ENCODE measurements around the gene CCDC28A. TPM values are rescaled to one million over a fixed set of nuclear protein-coding genes. Genes with fewer than 3 reads are reported as not detected.

The CCDC28A gene
- polyA plus RNA-seq, 1 experiment = 7.3 TPM

DNA sequence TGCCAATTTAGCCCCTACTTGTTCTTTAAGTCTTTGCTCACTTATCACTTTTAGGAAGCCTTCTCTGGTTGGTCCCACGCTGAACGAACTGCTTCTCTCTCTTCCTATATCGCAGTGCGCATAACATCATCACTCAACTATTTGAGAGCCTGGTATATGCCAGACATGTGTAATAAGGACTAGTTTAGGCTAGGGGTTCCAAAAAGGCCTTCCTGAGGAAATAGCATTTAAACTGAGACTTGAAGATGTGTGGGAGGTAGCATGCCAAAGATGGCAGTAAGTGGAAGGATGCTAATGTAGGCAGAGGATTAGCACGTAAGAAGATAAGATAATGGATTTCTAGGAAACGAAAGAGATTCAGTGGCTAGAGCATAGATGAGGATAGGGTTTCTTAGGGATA lies 4.8 kb downstream of the CCDC28A start:
- ChIA-PET POLR2A (no interaction called here), CTCF (no interaction called here)
- TF ChIP-seq, protein P1, sequence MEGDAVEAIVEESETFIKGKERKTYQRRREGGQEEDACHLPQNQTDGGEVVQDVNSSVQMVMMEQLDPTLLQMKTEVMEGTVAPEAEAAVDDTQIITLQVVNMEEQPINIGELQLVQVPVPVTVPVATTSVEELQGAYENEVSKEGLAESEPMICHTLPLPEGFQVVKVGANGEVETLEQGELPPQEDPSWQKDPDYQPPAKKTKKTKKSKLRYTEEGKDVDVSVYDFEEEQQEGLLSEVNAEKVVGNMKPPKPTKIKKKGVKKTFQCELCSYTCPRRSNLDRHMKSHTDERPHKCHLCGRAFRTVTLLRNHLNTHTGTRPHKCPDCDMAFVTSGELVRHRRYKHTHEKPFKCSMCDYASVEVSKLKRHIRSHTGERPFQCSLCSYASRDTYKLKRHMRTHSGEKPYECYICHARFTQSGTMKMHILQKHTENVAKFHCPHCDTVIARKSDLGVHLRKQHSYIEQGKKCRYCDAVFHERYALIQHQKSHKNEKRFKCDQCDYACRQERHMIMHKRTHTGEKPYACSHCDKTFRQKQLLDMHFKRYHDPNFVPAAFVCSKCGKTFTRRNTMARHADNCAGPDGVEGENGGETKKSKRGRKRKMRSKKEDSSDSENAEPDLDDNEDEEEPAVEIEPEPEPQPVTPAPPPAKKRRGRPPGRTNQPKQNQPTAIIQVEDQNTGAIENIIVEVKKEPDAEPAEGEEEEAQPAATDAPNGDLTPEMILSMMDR (IDR thresholded peaks at IDR 0.05; ENCODE audit: insufficient read depth, low read depth, low read length) = no peak
- no peak for DNase-seq (ENCODE audit: low read depth)
- Histone ChIP-seq H3K4me3 (ENCODE audit: low read depth, low read length) (no peak overlapping the region), H3K36me3 (ENCODE audit: control insufficient read depth, insufficient read depth, low read length) (no peaks in the 10 kb centered on the region; the same call in 1 of the 2 replicates), H3K27me3 (ENCODE audit: control insufficient read depth, insufficient read depth, low read length) (no peaks in the 10 kb centered on the region)

DNA sequence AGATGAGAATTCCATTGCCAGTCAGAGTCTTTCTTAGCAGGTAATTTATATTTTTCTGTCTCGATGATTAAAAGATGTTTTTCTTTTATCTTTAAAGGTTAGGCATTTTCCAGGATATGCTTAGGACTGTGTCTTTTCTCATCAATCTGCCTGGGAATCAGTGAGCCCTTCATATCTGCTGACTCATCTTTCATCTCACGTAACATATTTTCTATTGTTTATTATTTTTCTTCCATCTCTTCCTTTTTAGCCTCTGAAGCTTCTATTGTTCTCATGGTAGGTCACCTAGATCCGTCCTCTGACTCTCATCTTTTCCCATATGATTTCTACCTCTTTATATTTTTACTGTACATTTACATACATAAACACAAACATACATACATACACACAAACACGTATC lies 8.7 kb downstream of the CCDC28A start:
- Histone ChIP-seq H3K4me3 (ENCODE audit: low read depth, low read length) (no peak overlapping the region), H3K27me3 (ENCODE audit: control insufficient read depth, insufficient read depth, low read length) (no peaks in the 10 kb centered on the region), H3K36me3 (ENCODE audit: control insufficient read depth, insufficient read depth, low read length) (peaks cover 4% of the 10 kb centered on the region; the same call in 1 of the 2 replicates)
- no peak for DNase-seq (ENCODE audit: low read depth)
- ChIA-PET CTCF (interaction anchor here (0.7 kb wide), 1 partner anchor 12 kb away, joined by 5 read pairs; no protein-coding TSS in a partner anchor), POLR2A (no interaction called here)
- TF ChIP-seq, protein P1 (IDR thresholded peaks at IDR 0.05; ENCODE audit: insufficient read depth, low read depth, low read length) = no peak

DNA sequence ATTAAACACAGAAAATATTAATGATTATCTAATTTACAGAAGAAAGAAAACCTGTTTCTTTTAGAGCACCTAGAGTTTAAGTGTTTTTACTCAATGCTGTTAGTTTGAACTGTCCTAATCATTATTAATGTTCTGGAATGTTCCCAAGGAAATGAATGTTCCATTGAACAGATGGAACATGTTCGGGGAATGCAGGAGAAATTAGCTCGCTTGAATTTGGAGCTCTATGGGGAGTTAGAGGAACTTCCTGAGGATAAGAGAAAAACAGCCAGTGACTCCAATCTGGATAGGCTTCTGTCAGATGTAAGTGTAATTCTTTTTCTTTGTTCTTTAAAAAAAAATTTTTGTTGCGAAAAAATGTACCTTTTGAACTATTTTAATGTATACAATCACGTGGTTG lies 11.5 kb downstream of the CCDC28A start:
- Histone ChIP-seq H3K4me3 (ENCODE audit: low read depth, low read length) (no peak overlapping the region), H3K36me3 (ENCODE audit: control insufficient read depth, insufficient read depth, low read length) (peaks cover 4% of the 10 kb centered on the region; the same call in 1 of the 2 replicates), H3K27me3 (ENCODE audit: control insufficient read depth, insufficient read depth, low read length) (no peaks in the 10 kb centered on the region)
- DNase-seq (ENCODE audit: low read depth) = no peak
- POLR2A ChIA-PET = no interaction called here
- CTCF ChIA-PET = interaction anchor here (0.9 kb wide), 1 partner anchor 61 kb away, joined by 3 read pairs; no protein-coding TSS in a partner anchor
- TF ChIP-seq, protein P1 (IDR thresholded peaks at IDR 0.05; ENCODE audit: insufficient read depth, low read depth, low read length) = no peak

DNA sequence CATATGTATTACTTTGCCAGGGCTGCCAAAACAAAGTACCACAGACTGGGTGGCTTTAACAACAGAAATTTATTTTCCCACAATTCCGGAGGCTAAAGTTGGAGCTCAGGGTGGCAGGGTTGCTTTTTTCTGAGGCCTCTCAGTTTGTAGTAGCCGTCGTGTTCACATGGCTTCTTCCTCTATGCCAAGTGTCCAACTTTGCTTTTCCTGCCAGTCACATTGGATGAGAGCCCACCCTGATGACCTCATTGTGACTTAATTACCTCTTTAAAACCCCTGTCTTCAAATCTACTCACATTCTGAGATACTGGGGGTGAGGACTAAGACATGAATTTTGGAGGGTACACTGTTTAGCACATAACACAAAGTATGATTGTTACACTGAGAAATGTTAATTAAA lies 12.4 kb downstream of the CCDC28A start:
- peaks cover 4% of the 10 kb centered on the region; the same call in 1 of the 2 replicates for H3K36me3 ChIP-seq (ENCODE audit: control insufficient read depth, insufficient read depth, low read length)
- no peak for DNase-seq (ENCODE audit: low read depth)
- H3K27me3 ChIP-seq (ENCODE audit: control insufficient read depth, insufficient read depth, low read length) = no peaks in the 10 kb centered on the region
- H3K4me3 ChIP-seq (ENCODE audit: low read depth, low read length) = no peak overlapping the region
- TF ChIP-seq, protein P1 (IDR thresholded peaks at IDR 0.05; ENCODE audit: insufficient read depth, low read depth, low read length) = no peak
- CTCF ChIA-PET = no interaction called here
- POLR2A ChIA-PET = no interaction called here

DNA sequence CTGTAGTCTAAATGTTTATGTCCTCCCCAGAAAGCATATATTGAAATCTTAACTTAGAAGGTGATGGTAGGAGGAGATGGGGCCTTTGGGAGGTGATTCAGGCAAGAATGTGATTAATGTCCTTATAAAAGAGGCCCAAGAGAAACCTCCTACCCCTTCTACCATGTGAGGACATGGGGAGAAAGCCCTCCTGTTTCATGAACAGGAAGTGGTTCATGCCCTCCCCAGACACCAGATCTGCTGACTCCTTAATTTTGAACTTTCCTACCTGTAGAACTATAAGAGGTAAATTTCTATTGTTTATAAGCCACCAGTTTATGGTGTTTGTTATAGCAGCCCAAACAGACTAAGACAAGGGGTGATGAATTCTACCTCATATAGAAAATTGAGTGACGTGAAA lies 13.6 kb downstream of the CCDC28A start:
- DNase-seq (ENCODE audit: low read depth) = no peak
- ChIA-PET POLR2A (no interaction called here), CTCF (no interaction called here)
- Histone ChIP-seq H3K27me3 (ENCODE audit: control insufficient read depth, insufficient read depth, low read length) (no peaks in the 10 kb centered on the region), H3K4me3 (ENCODE audit: low read depth, low read length) (no peak overlapping the region), H3K36me3 (ENCODE audit: control insufficient read depth, insufficient read depth, low read length) (peaks cover 4% of the 10 kb centered on the region; the same call in 1 of the 2 replicates)
- TF ChIP-seq, protein P1 (IDR thresholded peaks at IDR 0.05; ENCODE audit: insufficient read depth, low read depth, low read length) = no peak
